ENCODE data around the gene CAPNS2. TPM values are rescaled to one million over a fixed set of nuclear protein-coding genes. Genes with fewer than 3 reads are reported as not detected.

Gene CAPNS2
- total and polyA plus RNA-seq, 2 of the 8 experiments (the other 6 are each of a cell fraction or from before 2014, with no cell fraction given): not detected

GRCh38 chr16:55572439-55572838 lies 6.0 kb downstream of the CAPNS2 start:
- no peaks in the 10 kb centered on the region for H3K23me2 ChIP-seq (ENCODE audit: low read depth, low read length)
- no peak overlapping the region for H2BK120ac ChIP-seq (replicated peaks; ENCODE audit: low read depth, low read length)
- no peak overlapping the region for H3K4ac ChIP-seq (replicated peaks; ENCODE audit: insufficient read length, low read depth, low read length)
- no peak overlapping the region for H3K14ac ChIP-seq (ENCODE audit: insufficient read length)
- CTCF ChIA-PET (ENCODE audit: partially characterized antibody): interaction anchor here (0.9 to 3.2 kb wide), 5 partner anchors 10 to 327 kb away, joined by 3 to 8 read pairs (median 3); no protein-coding TSS in a partner anchor
- H4K5ac ChIP-seq (ENCODE audit: insufficient read length, low read depth, low read length): no peak overlapping the region
- no peak overlapping the region for H2BK12ac ChIP-seq (ENCODE audit: low read depth, low read length)
- no peaks in the 10 kb centered on the region for H3K79me2 ChIP-seq (ENCODE audit: control insufficient read depth in 1 of 2, insufficient read depth in 2 of 2, low read length in 2 of 2)
- no peak for TF ChIP-seq BCL11A (IDR thresholded peaks at IDR 0.05; ENCODE audit: low read depth in 2 of 2, low read length in 2 of 2)
- no peak for TF ChIP-seq SP4 (IDR thresholded peaks at IDR 0.05; ENCODE audit: low read length)
- H2AFZ ChIP-seq (ENCODE audit: low read length): no peak overlapping the region
- H4K91ac ChIP-seq (replicated peaks; ENCODE audit: insufficient read length, low read length): no peak overlapping the region
- DNase-seq (ENCODE audit: low read depth in 1 of 2, low spot score in 2 of 2) (no peak), FAIRE-seq (no peak)
- no peaks in the 10 kb centered on the region for H3K27me3 ChIP-seq (replicated peaks in 1 of 4; ENCODE audit: control insufficient read depth in 3 of 4, extremely low read depth in 1 of 4, insufficient read depth in 3 of 4, low read length in 3 of 4)
- H3K9ac ChIP-seq (replicated peaks in 1 of 4; ENCODE audit: extremely low read depth in 1 of 4, low read depth in 3 of 4, low read length in 3 of 4): no peak overlapping the region
- H4K20me1 ChIP-seq (replicated peaks in 1 of 2; ENCODE audit: control insufficient read depth in 1 of 2, insufficient read depth in 2 of 2, low read length in 2 of 2): no peaks in the 10 kb centered on the region
- H2AK5ac ChIP-seq (ENCODE audit: low read depth, low read length): no peak overlapping the region
- POLR2A ChIA-PET (ENCODE audit: partially characterized antibody): no interaction called here
- no peak overlapping the region for H3K4me2 ChIP-seq (ENCODE audit: insufficient read depth in 1 of 2, low read depth in 2 of 2, low read length in 2 of 2)
- no peak overlapping the region for H3K18ac ChIP-seq (ENCODE audit: extremely low read depth, low read length)
- no peaks in the 10 kb centered on the region for H3K4me1 ChIP-seq (replicated peaks in 1 of 4; ENCODE audit: control insufficient read depth in 3 of 4, insufficient read depth in 4 of 4, low read length in 3 of 4)
- no peaks in the 10 kb centered on the region for H3K36me3 ChIP-seq (ENCODE audit: control insufficient read depth in 2 of 4, insufficient read depth in 4 of 4, low read length in 3 of 4)
- no peaks in the 10 kb centered on the region for H3K9me3 ChIP-seq (ENCODE audit: insufficient read depth in 2 of 2, low read depth in 1 of 2, low read length in 1 of 2)
- H3K23ac ChIP-seq (ENCODE audit: insufficient read length): no peak overlapping the region
- no peak overlapping the region for H3K4me3 ChIP-seq (ENCODE audit: extremely low read depth in 1 of 4, insufficient read depth in 2 of 4, low read depth in 3 of 4, low read length in 4 of 4)
- H3K56ac ChIP-seq (replicated peaks; ENCODE audit: insufficient read length, low read depth, low read length): no peak overlapping the region
- H3K27ac ChIP-seq (ENCODE audit: low read depth, low read length): no peak overlapping the region
- H4K8ac ChIP-seq (ENCODE audit: extremely low read depth, insufficient read depth, low read length): no peak overlapping the region
- no peaks in the 10 kb centered on the region for H3K79me1 ChIP-seq (ENCODE audit: low read depth, low read length)
- no peak overlapping the region for H2BK20ac ChIP-seq (ENCODE audit: low read length)
- no peak overlapping the region for H2BK15ac ChIP-seq (ENCODE audit: low read length)
- WGBS, 2 experiments (ENCODE audit: extremely low coverage in 1 of 2, insufficient coverage in 1 of 2, insufficient read length in 1 of 2, insufficient replicate concordance in 2 of 2, low coverage in 1 of 2, low lambda C conversion rate in 2 of 2, missing lambda C conversion rate in 1 of 2): 87% methylated on average over 4 of the region's 4 CpGs; no CpG with 5 or more reads in 1 of the 2 experiments
- no peak overlapping the region for H2BK5ac ChIP-seq (ENCODE audit: low read depth, low read length)
